C4-2B (cell line): ENCODE results near the gene RACK1.
"Not testable (repeated sequence)": the region's sequence is repeated elsewhere in the genome, so short reads cannot be mapped to it uniquely, and the experiment has no call there.

Experiments
- ZFX ChIP-seq: fragments of 450-650 bp; IDR thresholded peaks from 2 replicates; pipeline ENCODE4 v1.6.1; 2017
- TF ChIP-seq, protein P1 (sequence below): fragments of 450-650 bp; conservative IDR thresholded peaks from 2 replicates; pipeline ENCODE4 v1.5.1; 2017; ENCODE audit warnings: mild to moderate bottlenecking

DNA sequence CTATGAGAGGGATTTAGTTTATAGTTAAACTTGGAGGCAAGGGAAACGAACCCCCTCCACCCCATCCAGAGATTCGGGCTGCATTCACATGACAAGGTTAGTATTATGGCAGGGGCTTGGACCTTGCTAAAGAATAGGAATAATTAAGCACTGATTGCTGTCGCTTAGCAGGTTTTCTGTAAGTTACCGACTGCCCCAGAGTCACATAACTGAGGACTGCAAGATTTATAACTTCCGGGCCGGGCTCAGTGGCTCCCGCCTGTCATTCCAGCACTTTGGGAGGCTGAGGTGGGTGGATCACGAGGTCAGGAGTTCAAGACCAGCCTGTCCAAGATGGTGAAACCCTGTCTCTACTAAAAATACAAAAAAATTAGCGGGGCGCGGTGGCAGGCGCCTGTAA, 24.2 kb upstream of the RACK1 start:
- TF ChIP-seq, protein P1, sequence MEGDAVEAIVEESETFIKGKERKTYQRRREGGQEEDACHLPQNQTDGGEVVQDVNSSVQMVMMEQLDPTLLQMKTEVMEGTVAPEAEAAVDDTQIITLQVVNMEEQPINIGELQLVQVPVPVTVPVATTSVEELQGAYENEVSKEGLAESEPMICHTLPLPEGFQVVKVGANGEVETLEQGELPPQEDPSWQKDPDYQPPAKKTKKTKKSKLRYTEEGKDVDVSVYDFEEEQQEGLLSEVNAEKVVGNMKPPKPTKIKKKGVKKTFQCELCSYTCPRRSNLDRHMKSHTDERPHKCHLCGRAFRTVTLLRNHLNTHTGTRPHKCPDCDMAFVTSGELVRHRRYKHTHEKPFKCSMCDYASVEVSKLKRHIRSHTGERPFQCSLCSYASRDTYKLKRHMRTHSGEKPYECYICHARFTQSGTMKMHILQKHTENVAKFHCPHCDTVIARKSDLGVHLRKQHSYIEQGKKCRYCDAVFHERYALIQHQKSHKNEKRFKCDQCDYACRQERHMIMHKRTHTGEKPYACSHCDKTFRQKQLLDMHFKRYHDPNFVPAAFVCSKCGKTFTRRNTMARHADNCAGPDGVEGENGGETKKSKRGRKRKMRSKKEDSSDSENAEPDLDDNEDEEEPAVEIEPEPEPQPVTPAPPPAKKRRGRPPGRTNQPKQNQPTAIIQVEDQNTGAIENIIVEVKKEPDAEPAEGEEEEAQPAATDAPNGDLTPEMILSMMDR = not testable (repeated sequence)
- TF ChIP-seq ZFX = not testable (repeated sequence)
